ENCODE results near the gene CNOT11. TPM values are rescaled to one million over a fixed set of nuclear protein-coding genes. Genes with fewer than 3 reads are reported as not detected.

Gene CNOT11
- total and polyA plus RNA-seq, 2 of the 8 experiments (the other 6 are each of a cell fraction or from before 2014, with no cell fraction given), result 41.5 to 54.6 TPM

DNA sequence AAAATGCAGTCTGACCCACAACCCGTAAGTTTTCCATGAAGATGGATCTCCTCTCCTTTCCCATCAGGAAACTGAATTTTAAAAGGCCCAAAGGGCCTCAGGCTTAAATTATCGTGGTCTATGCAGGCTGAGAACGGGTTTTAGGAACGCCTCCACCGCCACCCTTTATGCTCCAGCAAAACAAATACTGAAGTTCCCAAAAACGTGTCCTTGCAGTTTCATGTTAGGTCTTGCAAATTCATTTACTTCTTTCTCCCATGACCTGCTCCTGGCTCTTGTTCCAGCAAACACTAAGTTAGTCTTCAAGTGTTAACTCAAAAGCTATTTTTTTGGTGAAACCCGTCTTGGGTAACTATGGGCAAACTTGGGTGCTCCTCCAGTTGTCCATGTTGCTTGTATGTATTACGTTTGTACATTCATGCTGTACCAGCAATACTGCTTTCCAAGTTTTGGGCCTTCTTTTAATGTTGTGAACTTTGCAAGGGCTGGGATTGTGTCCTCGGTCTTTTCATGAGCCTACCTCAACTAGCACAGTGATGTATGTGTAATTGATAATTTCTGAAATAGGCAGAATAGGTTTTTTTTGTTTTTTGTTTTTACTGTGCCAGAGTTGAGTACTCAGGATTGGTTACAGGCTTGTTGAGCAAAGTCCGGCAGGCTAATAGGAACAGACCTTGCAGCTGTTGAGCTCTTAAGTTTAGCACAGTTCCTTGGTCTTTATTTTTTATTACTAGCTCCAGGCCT, 57.6 kb downstream of the CNOT11 start:
- H4K20me1 ChIP-seq (replicated peaks in 1 of 2; ENCODE audit: control insufficient read depth in 1 of 2, insufficient read depth in 2 of 2, low read length in 2 of 2), result peaks cover 16% of the 10 kb centered on the region in 2 experiments
- no peak overlapping the region for H3K14ac ChIP-seq (ENCODE audit: insufficient read length)
- no peak overlapping the region for H4K8ac ChIP-seq (ENCODE audit: extremely low read depth, insufficient read depth, low read length)
- peaks cover 3 to 14% (median 5%) of the 10 kb centered on the region in 4 experiments for H3K4me1 ChIP-seq (replicated peaks in 1 of 4; ENCODE audit: control insufficient read depth in 3 of 4, insufficient read depth in 4 of 4, low read length in 3 of 4)
- H2AK5ac ChIP-seq (ENCODE audit: low read depth, low read length), result no peak overlapping the region
- no peak overlapping the region for H3K4ac ChIP-seq (replicated peaks; ENCODE audit: insufficient read length, low read depth, low read length)
- H3K23me2 ChIP-seq (ENCODE audit: low read depth, low read length), result peaks cover 12% of the 10 kb centered on the region; the same call in 1 of the 2 replicates
- FAIRE-seq (no peak), DNase-seq (ENCODE audit: low read depth in 1 of 2, low spot score in 2 of 2) (no peak)
- POLR2A ChIA-PET (ENCODE audit: partially characterized antibody), result interaction anchor here (1.4 kb wide), 1 partner anchor 31 kb away, joined by 4 read pairs; no protein-coding TSS in a partner anchor
- H3K18ac ChIP-seq (ENCODE audit: extremely low read depth, low read length), result no peak overlapping the region
- no peak overlapping the region for H4K91ac ChIP-seq (replicated peaks; ENCODE audit: insufficient read length, low read length)
- H3K56ac ChIP-seq (replicated peaks; ENCODE audit: insufficient read length, low read depth, low read length), result no peak overlapping the region
- H3K79me1 ChIP-seq (ENCODE audit: low read depth, low read length), result 0 out of 2 replicates have a peak, but pooled peaks cover 4% of the 10 kb centered on the region
- no peak overlapping the region for H2BK15ac ChIP-seq (ENCODE audit: low read length)
- no peak overlapping the region for H3K9ac ChIP-seq (replicated peaks in 1 of 4; ENCODE audit: extremely low read depth in 1 of 4, low read depth in 3 of 4, low read length in 3 of 4)
- no peak overlapping the region for H2BK120ac ChIP-seq (replicated peaks; ENCODE audit: low read depth, low read length)
- peaks cover 0 to 32% of the 10 kb centered on the region in 2 experiments; a peak in 2 of 4 replicates for H3K79me2 ChIP-seq (ENCODE audit: control insufficient read depth in 1 of 2, insufficient read depth in 2 of 2, low read length in 2 of 2)
- no peak overlapping the region; the same call in 1 of the 2 replicates for H2BK5ac ChIP-seq (ENCODE audit: low read depth, low read length)
- no peak overlapping the region for H3K4me2 ChIP-seq (ENCODE audit: insufficient read depth in 1 of 2, low read depth in 2 of 2, low read length in 2 of 2)
- 78% methylated on average over 10 of the region's 10 CpGs; no CpG with 5 or more reads in 1 of the 2 experiments for WGBS, 2 experiments (ENCODE audit: extremely low coverage in 1 of 2, insufficient coverage in 1 of 2, insufficient read length in 1 of 2, insufficient replicate concordance in 2 of 2, low coverage in 1 of 2, low lambda C conversion rate in 2 of 2, missing lambda C conversion rate in 1 of 2)
- H2BK12ac ChIP-seq (ENCODE audit: low read depth, low read length), result no peak overlapping the region
- H3K27me3 ChIP-seq (replicated peaks in 1 of 4; ENCODE audit: control insufficient read depth in 3 of 4, extremely low read depth in 1 of 4, insufficient read depth in 3 of 4, low read length in 3 of 4), result peaks cover 0 to 9% (median 0%) of the 10 kb centered on the region in 4 experiments; a peak in 3 of 7 replicates
- H2AFZ ChIP-seq (ENCODE audit: low read length), result no peak overlapping the region
- no peak overlapping the region for H3K23ac ChIP-seq (ENCODE audit: insufficient read length)
- CTCF ChIA-PET (ENCODE audit: partially characterized antibody), result interaction anchor here (1.1 to 3.0 kb wide), 4 partner anchors 20 to 77 kb away, joined by 3 to 7 read pairs (median 4); partner anchors contain the start of gene CREG2
- H2BK20ac ChIP-seq (ENCODE audit: low read length), result no peak overlapping the region
- H3K27ac ChIP-seq (ENCODE audit: low read depth, low read length), result no peak overlapping the region
- H3K4me3 ChIP-seq (ENCODE audit: extremely low read depth in 1 of 4, insufficient read depth in 2 of 4, low read depth in 3 of 4, low read length in 4 of 4), result no peak overlapping the region
- TF ChIP-seq GTF2F1 (IDR thresholded peaks at IDR 0.05; ENCODE audit: borderline replicate concordance, low read depth, low read length), result no peak
- no peak for TF ChIP-seq TAF1 (IDR thresholded peaks at IDR 0.05; ENCODE audit: low read depth, low read length)
- TF ChIP-seq TEAD4 (IDR thresholded peaks at IDR 0.05; ENCODE audit: low read depth, low read length), result no peak
- no peak for TF ChIP-seq JUN (IDR thresholded peaks at IDR 0.05; ENCODE audit: low read depth, low read length)
- TF ChIP-seq CHD2 (IDR thresholded peaks at IDR 0.05; ENCODE audit: low read length), result no peak
- no peak for TF ChIP-seq POLR2A (IDR thresholded peaks at IDR 0.05; ENCODE audit: control extremely low read depth in 1 of 2, low read depth in 2 of 2, low read length in 2 of 2)
- TF ChIP-seq RBBP5 (IDR thresholded peaks at IDR 0.05; ENCODE audit: borderline replicate concordance, low read depth, low read length), result no peak
- no peak for TF ChIP-seq KDM4A (IDR thresholded peaks at IDR 0.05; ENCODE audit: low read depth, low read length, severe bottlenecking)
- no peak for TF ChIP-seq CREB1 (IDR thresholded peaks at IDR 0.05)
- TF ChIP-seq EGR1 (IDR thresholded peaks at IDR 0.05; ENCODE audit: borderline replicate concordance, low read depth, low read length), result no peak
- TF ChIP-seq CBX8 (IDR thresholded peaks at IDR 0.05; ENCODE audit: borderline replicate concordance, low read depth, low read length), result no peak
- no peak for TF ChIP-seq YY1 (IDR thresholded peaks at IDR 0.05; ENCODE audit: low read depth, low read length)
- TF ChIP-seq, protein P1, sequence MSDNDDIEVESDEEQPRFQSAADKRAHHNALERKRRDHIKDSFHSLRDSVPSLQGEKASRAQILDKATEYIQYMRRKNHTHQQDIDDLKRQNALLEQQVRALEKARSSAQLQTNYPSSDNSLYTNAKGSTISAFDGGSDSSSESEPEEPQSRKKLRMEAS (IDR thresholded peaks at IDR 0.05), result no peak
- H4K5ac ChIP-seq (ENCODE audit: insufficient read length, low read depth, low read length), result no peak overlapping the region
- H3K36me3 ChIP-seq (ENCODE audit: control insufficient read depth in 2 of 4, insufficient read depth in 4 of 4, low read length in 3 of 4), result peaks cover 0 to 5% (median 0%) of the 10 kb centered on the region in 4 experiments; a peak in 1 of 8 replicates
- no peaks in the 10 kb centered on the region for H3K9me3 ChIP-seq (ENCODE audit: insufficient read depth in 2 of 2, low read depth in 1 of 2, low read length in 1 of 2)
